HepG2 (cell line): ENCODE results near the gene ZNF217. TPM values are rescaled to one million over a fixed set of nuclear protein-coding genes. Genes with fewer than 3 reads are reported as not detected.

Experiments used
- EZH2 ChIP-seq: conservative IDR thresholded peaks from 2 replicates; pipeline ENCODE4 v1.6.1; 2012; ENCODE audit warnings: mild to moderate bottlenecking, low read depth, low read length, moderate library complexity
- GLI4 ChIP-seq: sonication (generic); formaldehyde crosslinking; IDR thresholded peaks from 2 replicates; pipeline ENCODE4 v1.5.1; 2020; ENCODE audit warnings: missing genetic modification reagents, mild to moderate bottlenecking, moderate library complexity, borderline replicate concordance
- HNRNPL ChIP-seq: fragments of 200-400 bp; formaldehyde crosslinking; IDR thresholded peaks from 2 replicates; pipeline ENCODE4 v1.6.1; 2017; ENCODE audit warnings: mild to moderate bottlenecking, low read depth, low read length
- LRRFIP1 ChIP-seq: sonication (generic); formaldehyde crosslinking; conservative IDR thresholded peaks from 2 replicates; pipeline ENCODE4 v1.4.0; 2020; ENCODE audit warnings: missing genetic modification reagents
- RBM22 ChIP-seq: fragments of 200-400 bp; formaldehyde crosslinking; optimal IDR thresholded peaks from 2 replicates; pipeline ENCODE3; 2017; ENCODE audit warnings: mild to moderate bottlenecking, low read length, moderate library complexity
- TCF7L2 ChIP-seq: IDR thresholded peaks from 2 replicates; pipeline ENCODE4 v1.6.1; 2011; ENCODE audit warnings: mild to moderate bottlenecking, low read depth, low read length, moderate library complexity
- TOE1 ChIP-seq: sonication (generic); formaldehyde crosslinking; IDR thresholded peaks from 2 replicates; pipeline ENCODE4 v1.4.0; 2020; ENCODE audit warnings: mild to moderate bottlenecking, missing genetic modification reagents
- YY1 ChIP-seq: IDR thresholded peaks from 2 replicates; pipeline ENCODE4 v1.6.1; 2011; ENCODE audit warnings: low read length, low read depth, moderate library complexity, mild to moderate bottlenecking; ENCODE audit not compliant: insufficient read depth, insufficient replicate concordance
- ZBTB49 ChIP-seq: sonication (generic); formaldehyde crosslinking; IDR thresholded peaks from 2 replicates; pipeline ENCODE4 v1.4.0; 2020; ENCODE audit warnings: missing genetic modification reagents, borderline replicate concordance
- ZMYM4 ChIP-seq: sonication (generic); formaldehyde crosslinking; IDR thresholded peaks from 2 replicates; pipeline ENCODE4 v1.8.1; 2023; ENCODE audit warnings: mild to moderate bottlenecking, missing genetic modification reagents
- ZNF430 ChIP-seq: sonication (generic); formaldehyde crosslinking; IDR thresholded peaks from 2 replicates; pipeline ENCODE4 v1.9.0; 2021; ENCODE audit warnings: mild to moderate bottlenecking, missing genetic modification reagents
- ZNF776 ChIP-seq: sonication (generic); formaldehyde crosslinking; IDR thresholded peaks from 2 replicates; pipeline ENCODE4 v1.4.0; 2020; ENCODE audit warnings: mild to moderate bottlenecking, missing genetic modification reagents
- polyA plus RNA-seq, 8 experiments: library from polyadenylated mRNA; depleted of rRNA in 3 of 8; stranded (reverse) in 7 of 8; unstranded in 1 of 8; fragments of >200 nt; fragmentation: Illumina TruSeq in 4 of 8; extraction: Trizol in 4 of 8; gene quantifications; 2 replicates each; pipeline versions ENCODE4 v1.2.1 to v1.2.3, GENCODE V29; 2011 to 2016; ENCODE audit warnings: low read depth in 4 of 8, missing spikeins in 1 of 8, mixed read lengths in 1 of 8; ENCODE audit not compliant: insufficient read depth in 1 of 8
- total RNA-seq, 5 experiments: library from RNA; depleted of rRNA; stranded (reverse); fragments of >200 nt; fragmentation: Illumina TruSeq; extraction: Trizol; gene quantifications; 2 replicates each; pipeline ENCODE4 v1.2.3, GENCODE V29; 2016; ENCODE audit warnings: low read depth in 1 of 5
- TF ChIP-seq, protein P1 (sequence below): fragments of 450-650 bp; IDR thresholded peaks from 2 replicates; pipeline ENCODE4 v1.6.1; 2016
- TF ChIP-seq, protein P2 (sequence below): sonication (generic); formaldehyde crosslinking; IDR thresholded peaks from 2 replicates; pipeline ENCODE4 v1.5.0; 2020; ENCODE audit warnings: mild to moderate bottlenecking, missing genetic modification reagents
- TF ChIP-seq, protein P3 (sequence below): sonication (generic); formaldehyde crosslinking; IDR thresholded peaks from 2 replicates; pipeline ENCODE4 v1.4.0; 2020; ENCODE audit warnings: missing genetic modification reagents
- TF ChIP-seq, protein P4 (sequence below): sonication (generic); formaldehyde crosslinking; IDR thresholded peaks from 2 replicates; pipeline ENCODE4 v1.9.0; 2021; ENCODE audit warnings: missing genetic modification reagents, borderline replicate concordance

The ZNF217 gene
- total and polyA plus RNA-seq, 2 of the 13 experiments (the other 11 are each of a cell fraction or from before 2014, with no cell fraction given), result 22.3 to 29.8 TPM

GRCh38 chr20:53574819-53575218, 18.8 kb downstream of the ZNF217 start (continued):
- TF ChIP-seq YY1 (no peak), GLI4 (no peak), TCF7L2 (no peak), TOE1 (CRISPR knock-in tag) (no peak), LRRFIP1 (CRISPR knock-in tag) (no peak), RBM22 (peak; percentile 84), ZNF776 (CRISPR knock-in tag) (no peak), ZBTB49 (CRISPR knock-in tag) (no peak), ZNF430 (no peak), HNRNPL (no peak), ZMYM4 (CRISPR knock-in tag) (0 out of 2 replicates have a peak, but pooled peaks have one; percentile 31), EZH2 (no peak)
- TF ChIP-seq, protein P1, sequence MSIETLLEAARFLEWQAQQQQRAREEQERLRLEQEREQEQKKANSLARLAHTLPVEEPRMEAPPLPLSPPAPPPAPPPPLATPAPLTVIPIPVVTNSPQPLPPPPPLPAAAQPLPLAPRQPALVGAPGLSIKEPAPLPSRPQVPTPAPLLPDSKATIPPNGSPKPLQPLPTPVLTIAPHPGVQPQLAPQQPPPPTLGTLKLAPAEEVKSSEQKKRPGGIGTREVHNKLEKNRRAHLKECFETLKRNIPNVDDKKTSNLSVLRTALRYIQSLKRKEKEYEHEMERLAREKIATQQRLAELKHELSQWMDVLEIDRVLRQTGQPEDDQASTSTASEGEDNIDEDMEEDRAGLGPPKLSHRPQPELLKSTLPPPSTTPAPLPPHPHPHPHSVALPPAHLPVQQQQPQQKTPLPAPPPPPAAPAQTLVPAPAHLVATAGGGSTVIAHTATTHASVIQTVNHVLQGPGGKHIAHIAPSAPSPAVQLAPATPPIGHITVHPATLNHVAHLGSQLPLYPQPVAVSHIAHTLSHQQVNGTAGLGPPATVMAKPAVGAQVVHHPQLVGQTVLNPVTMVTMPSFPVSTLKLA, result no peak
- TF ChIP-seq, protein P2, sequence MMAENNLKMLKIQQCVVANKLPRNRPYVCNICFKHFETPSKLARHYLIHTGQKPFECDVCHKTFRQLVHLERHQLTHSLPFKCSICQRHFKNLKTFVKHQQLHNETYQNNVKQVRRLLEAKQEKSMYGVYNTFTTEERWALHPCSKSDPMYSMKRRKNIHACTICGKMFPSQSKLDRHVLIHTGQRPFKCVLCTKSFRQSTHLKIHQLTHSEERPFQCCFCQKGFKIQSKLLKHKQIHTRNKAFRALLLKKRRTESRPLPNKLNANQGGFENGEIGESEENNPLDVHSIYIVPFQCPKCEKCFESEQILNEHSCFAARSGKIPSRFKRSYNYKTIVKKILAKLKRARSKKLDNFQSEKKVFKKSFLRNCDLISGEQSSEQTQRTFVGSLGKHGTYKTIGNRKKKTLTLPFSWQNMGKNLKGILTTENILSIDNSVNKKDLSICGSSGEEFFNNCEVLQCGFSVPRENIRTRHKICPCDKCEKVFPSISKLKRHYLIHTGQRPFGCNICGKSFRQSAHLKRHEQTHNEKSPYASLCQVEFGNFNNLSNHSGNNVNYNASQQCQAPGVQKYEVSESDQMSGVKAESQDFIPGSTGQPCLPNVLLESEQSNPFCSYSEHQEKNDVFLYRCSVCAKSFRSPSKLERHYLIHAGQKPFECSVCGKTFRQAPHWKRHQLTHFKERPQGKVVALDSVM, result 0 out of 2 replicates have a peak, but pooled peaks have one; percentile 26
- TF ChIP-seq, protein P3, sequence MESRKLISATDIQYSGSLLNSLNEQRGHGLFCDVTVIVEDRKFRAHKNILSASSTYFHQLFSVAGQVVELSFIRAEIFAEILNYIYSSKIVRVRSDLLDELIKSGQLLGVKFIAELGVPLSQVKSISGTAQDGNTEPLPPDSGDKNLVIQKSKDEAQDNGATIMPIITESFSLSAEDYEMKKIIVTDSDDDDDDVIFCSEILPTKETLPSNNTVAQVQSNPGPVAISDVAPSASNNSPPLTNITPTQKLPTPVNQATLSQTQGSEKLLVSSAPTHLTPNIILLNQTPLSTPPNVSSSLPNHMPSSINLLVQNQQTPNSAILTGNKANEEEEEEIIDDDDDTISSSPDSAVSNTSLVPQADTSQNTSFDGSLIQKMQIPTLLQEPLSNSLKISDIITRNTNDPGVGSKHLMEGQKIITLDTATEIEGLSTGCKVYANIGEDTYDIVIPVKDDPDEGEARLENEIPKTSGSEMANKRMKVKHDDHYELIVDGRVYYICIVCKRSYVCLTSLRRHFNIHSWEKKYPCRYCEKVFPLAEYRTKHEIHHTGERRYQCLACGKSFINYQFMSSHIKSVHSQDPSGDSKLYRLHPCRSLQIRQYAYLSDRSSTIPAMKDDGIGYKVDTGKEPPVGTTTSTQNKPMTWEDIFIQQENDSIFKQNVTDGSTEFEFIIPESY (CRISPR knock-in tag), result 0 out of 2 replicates have a peak, but pooled peaks have one; percentile 10
- TF ChIP-seq, protein P4, sequence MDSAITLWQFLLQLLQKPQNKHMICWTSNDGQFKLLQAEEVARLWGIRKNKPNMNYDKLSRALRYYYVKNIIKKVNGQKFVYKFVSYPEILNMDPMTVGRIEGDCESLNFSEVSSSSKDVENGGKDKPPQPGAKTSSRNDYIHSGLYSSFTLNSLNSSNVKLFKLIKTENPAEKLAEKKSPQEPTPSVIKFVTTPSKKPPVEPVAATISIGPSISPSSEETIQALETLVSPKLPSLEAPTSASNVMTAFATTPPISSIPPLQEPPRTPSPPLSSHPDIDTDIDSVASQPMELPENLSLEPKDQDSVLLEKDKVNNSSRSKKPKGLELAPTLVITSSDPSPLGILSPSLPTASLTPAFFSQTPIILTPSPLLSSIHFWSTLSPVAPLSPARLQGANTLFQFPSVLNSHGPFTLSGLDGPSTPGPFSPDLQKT, result no peak
